ACHN (cell line): ENCODE results near the gene RTP3.
"Not testable (repeated sequence)": the region's sequence is repeated elsewhere in the genome, so short reads cannot be mapped to it uniquely, and the experiment has no call there.

Experiments used
- DNase-seq: peaks from one replicate; pipeline ENCODE4 v3.0.0-alpha.2; 2015
- in situ Hi-C: cut with HindIII; loops from 2 replicates; pipeline ENCODE4 v1.10.0; 2017; ENCODE audit warnings: low sequenced_read_pairs, low pct_ligation_motif_present, low pct_unique_long_range_greater_than_20kb

Gene RTP3

GRCh38 chr3:46538803-46539442 lies 41.1 kb downstream of the RTP3 start:
- no peak for DNase-seq
- in situ Hi-C loops, result no loop called here

- DNase-seq, result no peak
- in situ Hi-C loops, result no loop called here
Measured at GRCh38 chr3:46539443-46540005, 41.7 kb downstream of the RTP3 start.

GRCh38 chr3:46540550-46540949 lies 42.8 kb downstream of the RTP3 start:
- in situ Hi-C loops, result no loop called here
- DNase-seq, result no peak

- in situ Hi-C loops, result no loop called here
- DNase-seq, result no peak
Measured at GRCh38 chr3:46541835-46542234, 44.1 kb downstream of the RTP3 start.

- in situ Hi-C loops, result no loop called here
- DNase-seq, result no peak
Measured at GRCh38 chr3:46542344-46542743, 44.6 kb downstream of the RTP3 start.

GRCh38 chr3:46542801-46543201 lies 45.0 kb downstream of the RTP3 start:
- in situ Hi-C loops, result no loop called here
- DNase-seq, result no peak

- in situ Hi-C loops, result no loop called here
- no peak for DNase-seq
Measured at GRCh38 chr3:46544771-46545503, 47.2 kb downstream of the RTP3 start.

GRCh38 chr3:46545818-46546630 lies 48.2 kb downstream of the RTP3 start:
- DNase-seq, result no peak
- in situ Hi-C loops, result no loop called here

- in situ Hi-C loops, result no loop called here
Measured at GRCh38 chr3:46546896-46547440, 49.2 kb downstream of the RTP3 start.

GRCh38 chr3:46548611-46549010 lies 50.8 kb downstream of the RTP3 start:
- in situ Hi-C loops, DNase-seq: not testable (repeated sequence)

More at GRCh38 chr3:46546896-46547440, 49.2 kb downstream of the RTP3 start:
- DNase-seq, result no peak

- in situ Hi-C loops, result no loop called here
- no peak for DNase-seq
Measured at GRCh38 chr3:46549408-46549904, 51.7 kb downstream of the RTP3 start.

- no peak for DNase-seq
- in situ Hi-C loops, result no loop called here
Measured at GRCh38 chr3:46549989-46550388, 52.2 kb downstream of the RTP3 start.
